Kidney (tissue), 14 donors: ENCODE results near the gene FAM241A. TPM values are rescaled to one million over a fixed set of nuclear protein-coding genes. Genes with fewer than 3 reads are reported as not detected.

ENCODE experiments used
- DNase-seq, 5 donors: peaks; one replicate each; pipeline ENCODE4 v3.0.0-alpha.2; 2013 to 2020
- FAIRE-seq: peaks from 2 replicates; lab custom pipeline; 2012; peaks lifted over from hg19 to GRCh38; lab: Jason Lieb, UNC
- H3K27ac ChIP-seq, 2 donors: one replicate each; pipeline ENCODE4 v1.7.0; 2013; ENCODE audit warnings: low read depth in 2 of 2, low read length in 2 of 2, inconsistent platforms in 1 of 2
- H3K27me3 ChIP-seq: one replicate; pipeline ENCODE4 v1.7.1; 2013; ENCODE audit warnings: low read length, inconsistent platforms; ENCODE audit not compliant: control insufficient read depth, insufficient read depth
- H3K36me3 ChIP-seq, 3 donors: one replicate each; pipeline versions ENCODE4 v1.7.0 to v1.7.1; 2013; ENCODE audit warnings: low read length in 3 of 3, control low read depth in 1 of 3, inconsistent platforms in 1 of 3; ENCODE audit not compliant: insufficient read depth in 3 of 3, control insufficient read depth in 2 of 3
- H3K4me1 ChIP-seq, 3 donors: one replicate each; pipeline versions ENCODE4 v1.7.0 to v1.7.1; 2013; ENCODE audit warnings: low read length in 3 of 3, inconsistent platforms in 1 of 3, low read depth in 1 of 3; ENCODE audit not compliant: control insufficient read depth in 2 of 3, insufficient read depth in 2 of 3
- H3K4me3 ChIP-seq, 3 donors: one replicate each; pipeline versions ENCODE4 v1.7.0 to v1.8.1; 2013; ENCODE audit warnings: low read length in 3 of 3, control low read depth in 1 of 3, inconsistent platforms in 1 of 3
- H3K9ac ChIP-seq, 3 donors: one replicate each; pipeline versions ENCODE4 v1.7.0 to v1.7.1; 2013; ENCODE audit warnings: low read length in 3 of 3, control low read depth in 1 of 3, inconsistent platforms in 1 of 3
- H3K9me3 ChIP-seq, 3 donors: one replicate each; pipeline versions ENCODE4 v1.7.0 to v1.7.1; 2013; ENCODE audit warnings: low read length in 3 of 3, control low read depth in 1 of 3, inconsistent platforms in 1 of 3; ENCODE audit not compliant: control insufficient read depth in 2 of 3, insufficient read depth in 1 of 3
- CTCF ChIP-seq: IDR thresholded peaks from 3 replicates; pipeline ENCODE4 v1.5.1; 2012; ENCODE audit warnings: mild to moderate bottlenecking, moderate library complexity, borderline replicate concordance; ENCODE audit not compliant: insufficient read depth; ENCODE audit errors: extremely low read depth
- intact Hi-C: fragments of 100-400 bp; cut with DNase I; formaldehyde crosslinking; loops from one replicate; pipeline ENCODE4 v1.11.1; 2022
- polyA plus RNA-seq: library from polyadenylated mRNA; stranded (reverse); fragments of 350-450 nt; fragmentation: Illumina TruSeq; extraction: RNeasy Lipid Tissue Mini Kit (QIAGEN cat#74804); gene quantifications from one replicate; pipeline ENCODE4 v1.2.3, GENCODE V29; 2014; ENCODE audit warnings: low read depth, low replicate concordance; ENCODE audit not compliant: insufficient read depth
- total RNA-seq: library from RNA; stranded (reverse); fragmentation: NEBNext Ultra II Directional; extraction: Animal tissue kit (Norgen Biotek cat#: 25700); gene quantifications from one replicate; pipeline ENCODE4 v1.2.1, GENCODE V29; 2021
- donor health status: control.
- donor health status: control.
- donor health status: control.
- donor health status: control.
- donor health status: control.
- donor health status: DM: yes; HTN: yes; CAD: no.
- donor health status: Normal renal cell carcinoma (clear cell type).

Gene FAM241A
- total and polyA plus RNA-seq, 2 donors from 2014 or later = 1.9 to 2.9 TPM

GRCh38 chr4:112120021-112120420, 25.2 kb upstream of the FAM241A start:
- FAIRE-seq = no peak

GRCh38 chr4:112125416-112125815, 19.8 kb upstream of the FAM241A start:
- TF ChIP-seq CTCF = no peak
- no peaks in the 10 kb centered on the region for H3K4me1 ChIP-seq
- FAIRE-seq (no peak), DNase-seq (no peak)
- no peak overlapping the region for H3K4me3 ChIP-seq
- no peak overlapping the region for H3K27ac ChIP-seq
- no peaks in the 10 kb centered on the region for H3K27me3 ChIP-seq
- intact Hi-C loops = no loop called here
- H3K9ac ChIP-seq = no peak overlapping the region
- H3K9me3 ChIP-seq = no peaks in the 10 kb centered on the region
- H3K36me3 ChIP-seq = no peaks in the 10 kb centered on the region

More at GRCh38 chr4:112120021-112120420, 25.2 kb upstream of the FAM241A start:
- no peak overlapping the region for H3K27ac ChIP-seq
- TF ChIP-seq CTCF = no peak
- no peak for DNase-seq
- intact Hi-C loops = no loop called here
- no peak overlapping the region for H3K4me3 ChIP-seq
- H3K36me3 ChIP-seq = no peaks in the 10 kb centered on the region
- no peaks in the 10 kb centered on the region for H3K4me1 ChIP-seq
- H3K9ac ChIP-seq = no peak overlapping the region
- H3K27me3 ChIP-seq = no peaks in the 10 kb centered on the region
- H3K9me3 ChIP-seq = no peaks in the 10 kb centered on the region

- no peaks in the 10 kb centered on the region for H3K9me3 ChIP-seq
- no peak overlapping the region for H3K27ac ChIP-seq
- FAIRE-seq (no peak), DNase-seq (no peak)
- no peaks in the 10 kb centered on the region for H3K4me1 ChIP-seq
- no peak overlapping the region for H3K4me3 ChIP-seq
- no peaks in the 10 kb centered on the region for H3K27me3 ChIP-seq
- no peak for TF ChIP-seq CTCF
- intact Hi-C loops = no loop called here
- H3K36me3 ChIP-seq = no peaks in the 10 kb centered on the region
- H3K9ac ChIP-seq = no peak overlapping the region
These were observed 18.1 kb upstream of the FAM241A start for GRCh38 chr4:112127048-112127637.

- Histone ChIP-seq H3K27me3 (no peaks in the 10 kb centered on the region), H3K4me1 (no peaks in the 10 kb centered on the region), H3K4me3 (no peak overlapping the region), H3K9ac (no peak overlapping the region), H3K36me3 (no peaks in the 10 kb centered on the region), H3K9me3 (no peaks in the 10 kb centered on the region), H3K27ac (no peak overlapping the region)
- FAIRE-seq (no peak), DNase-seq (no peak)
- no peak for TF ChIP-seq CTCF
- intact Hi-C loops = no loop called here
These were observed 17.5 kb upstream of the FAM241A start for GRCh38 chr4:112127803-112128202.
